IMR-90 (cell line): ENCODE results near the gene ARFGEF3. TPM values are rescaled to one million over a fixed set of nuclear protein-coding genes. Genes with fewer than 3 reads are reported as not detected.

Experiments used
- ATAC-seq: fragments of 200-7000 bp; cut with Tn5 transposase; 2 replicates; pipeline ENCODE4 v1.9.1; 2020; ENCODE audit warnings: low read depth, mild to moderate bottlenecking, moderate library complexity
- BruUV-seq: library from RNA; stranded (reverse); fragments of 400-500 nt; replicated peaks from 2 replicates; lab custom pipeline; 2021; lab: Mats Ljungman, UMichigan
- CTCF ChIA-PET: fragments of 300-600 bp; formaldehyde crosslinking; extraction: SDS; loops from one replicate; lab custom pipeline; 2021; ENCODE audit warnings: antibody characterized with exemption; lab: Yijun Ruan, JAX
- POLR2A ChIA-PET: fragments of 300-600 bp; sonication (Branson Sonifier 250); formaldehyde crosslinking; loops from one replicate; lab custom pipeline; 2022; ENCODE audit warnings: antibody characterized with exemption; ENCODE audit not compliant: unreplicated experiment; lab: Charles Lee
- DNase-seq: peaks from one replicate; pipeline ENCODE4 v3.0.0; 2013
- H2AFZ ChIP-seq: replicated peaks from 2 replicates; pipeline ENCODE3; 2013; ENCODE audit warnings: low read length, mild to moderate bottlenecking; ENCODE audit not compliant: poor library complexity
- H2AK5ac ChIP-seq: 2 replicates; pipeline ENCODE4 v1.6.1; 2013; ENCODE audit warnings: low read depth, low read length, inconsistent platforms
- H2AK9ac ChIP-seq: replicated peaks from 2 replicates; pipeline ENCODE3; 2013; ENCODE audit warnings: mild to moderate bottlenecking, low read depth, low read length, moderate library complexity; ENCODE audit not compliant: poor library complexity
- H2BK120ac ChIP-seq: 2 replicates; pipeline ENCODE4 v1.6.1; 2013; ENCODE audit warnings: low read depth, low read length, inconsistent platforms
- H2BK15ac ChIP-seq: 3 replicates; pipeline ENCODE4 v1.6.1; 2013; ENCODE audit warnings: low read depth, low read length, inconsistent platforms
- H2BK20ac ChIP-seq: 2 replicates; pipeline ENCODE4 v1.6.1; 2013; ENCODE audit warnings: low read depth, mild to moderate bottlenecking, inconsistent platforms, low read length, moderate library complexity
- H2BK5ac ChIP-seq: 2 replicates; pipeline ENCODE4 v1.6.1; 2013; ENCODE audit warnings: mild to moderate bottlenecking, low read depth, low read length, inconsistent platforms; ENCODE audit not compliant: poor library complexity, severe bottlenecking
- H3K14ac ChIP-seq: replicated peaks from 2 replicates; pipeline ENCODE4 v1.6.1; 2013; ENCODE audit warnings: low read depth, low read length, inconsistent platforms
- H3K18ac ChIP-seq: 2 replicates; pipeline ENCODE4 v1.6.1; 2013; ENCODE audit warnings: low read depth, low read length, control low read depth
- H3K23ac ChIP-seq: 2 replicates; pipeline ENCODE4 v1.6.1; 2013; ENCODE audit warnings: low read depth, low read length, inconsistent platforms
- H3K27ac ChIP-seq: 2 replicates; pipeline ENCODE4 v1.5.1; 2013; ENCODE audit warnings: mild to moderate bottlenecking, control low read depth, low read length; ENCODE audit not compliant: insufficient read depth
- H3K27me3 ChIP-seq: 2 replicates; pipeline ENCODE4 v1.6.1; 2013; ENCODE audit warnings: low read length; ENCODE audit not compliant: control insufficient read depth, insufficient read depth
- H3K36me3 ChIP-seq: 2 replicates; pipeline ENCODE4 v1.6.1; 2013; ENCODE audit warnings: low read length, mixed read lengths; ENCODE audit not compliant: control insufficient read depth, insufficient read depth
- H3K4ac ChIP-seq: 2 replicates; pipeline ENCODE4 v1.6.1; 2013; ENCODE audit warnings: low read depth, low read length, inconsistent platforms
- H3K4me1 ChIP-seq: 2 replicates; pipeline ENCODE4 v1.6.1; 2013; ENCODE audit warnings: low read length, mixed read lengths; ENCODE audit not compliant: control insufficient read depth, insufficient read depth
- H3K4me2 ChIP-seq: 2 replicates; pipeline ENCODE4 v1.6.1; 2013; ENCODE audit warnings: low read depth, mild to moderate bottlenecking, control low read depth, low read length, moderate library complexity
- H3K4me3 ChIP-seq: 2 replicates; pipeline ENCODE4 v1.5.1; 2013; ENCODE audit warnings: low read depth, mild to moderate bottlenecking, control low read depth, low read length, moderate library complexity; ENCODE audit not compliant: insufficient read depth
- H3K56ac ChIP-seq: 2 replicates; pipeline ENCODE4 v1.6.1; 2013; ENCODE audit warnings: low read length, inconsistent platforms; ENCODE audit not compliant: insufficient read depth; ENCODE audit errors: extremely low read depth
- H3K79me1 ChIP-seq, 2 experiments: 2 replicates each; pipeline ENCODE4 v1.6.1; 2013; ENCODE audit warnings: low read length in 2 of 2, inconsistent platforms in 1 of 2, low read depth in 1 of 2
- H3K9ac ChIP-seq: 2 replicates; pipeline ENCODE4 v1.6.1; 2013; ENCODE audit warnings: low read depth, low read length, control low read depth
- H3K9me1 ChIP-seq: 2 replicates; pipeline ENCODE4 v1.6.1; 2013; ENCODE audit warnings: low read length, inconsistent platforms; ENCODE audit not compliant: insufficient read depth
- H3K9me3 ChIP-seq: 2 replicates; pipeline ENCODE4 v1.6.1; 2013; ENCODE audit warnings: low read length; ENCODE audit not compliant: control insufficient read depth, insufficient read depth
- H4K20me1 ChIP-seq: 2 replicates; pipeline ENCODE4 v1.6.1; 2013; ENCODE audit warnings: low read length, inconsistent platforms; ENCODE audit not compliant: insufficient read depth
- H4K5ac ChIP-seq: 2 replicates; pipeline ENCODE4 v1.6.1; 2013; ENCODE audit warnings: mild to moderate bottlenecking, low read depth, low read length, control low read depth
- H4K8ac ChIP-seq, 2 experiments: 2 replicates each; pipeline ENCODE4 v1.6.1; 2013; ENCODE audit warnings: low read depth in 2 of 2, low read length in 2 of 2, control low read depth in 1 of 2, inconsistent platforms in 1 of 2
- H4K91ac ChIP-seq: 2 replicates; pipeline ENCODE4 v1.6.1; 2013; ENCODE audit warnings: low read depth, low read length, inconsistent platforms; ENCODE audit not compliant: insufficient read depth
- BHLHE40 ChIP-seq: fragments of 150-350 bp; IDR thresholded peaks from 2 replicates; pipeline ENCODE4 v1.6.1; 2016; ENCODE audit warnings: mild to moderate bottlenecking, low read depth, low read length
- CEBPB ChIP-seq: IDR thresholded peaks from 2 replicates; pipeline ENCODE4 v1.6.1; 2012; ENCODE audit warnings: low read depth, low read length, improper control_type of control experiment
- CHD1 ChIP-seq: IDR thresholded peaks from 2 replicates; pipeline ENCODE4 v1.6.1; 2012; ENCODE audit warnings: low read depth, low read length, improper control_type of control experiment
- FOS ChIP-seq: fragments of 150-350 bp; IDR thresholded peaks from 2 replicates; pipeline ENCODE4 v1.6.1; 2016; ENCODE audit warnings: low read depth, low read length
- MAFK ChIP-seq: IDR thresholded peaks from 2 replicates; pipeline ENCODE4 v1.6.1; 2012; ENCODE audit warnings: low read depth, low read length, improper control_type of control experiment
- MAZ ChIP-seq: IDR thresholded peaks from 2 replicates; pipeline ENCODE4 v1.6.1; 2012; ENCODE audit warnings: low read depth, mild to moderate bottlenecking, low read length, improper control_type of control experiment, moderate library complexity, borderline replicate concordance
- MXI1 ChIP-seq: IDR thresholded peaks from 2 replicates; pipeline ENCODE4 v1.6.1; 2012; ENCODE audit warnings: low read depth, mild to moderate bottlenecking, low read length, moderate library complexity, borderline replicate concordance
- NFE2L2 ChIP-seq: fragments of 150-350 bp; IDR thresholded peaks from 2 replicates; pipeline ENCODE4 v1.6.1; 2016; ENCODE audit warnings: low read depth, mild to moderate bottlenecking, low read length
- POLR2A ChIP-seq: IDR thresholded peaks from 2 replicates; pipeline ENCODE4 v1.6.1; 2012; ENCODE audit warnings: mild to moderate bottlenecking, low read depth, low read length
- RAD21 ChIP-seq: IDR thresholded peaks from 2 replicates; pipeline ENCODE4 v1.6.1; 2012; ENCODE audit warnings: low read length, improper control_type of control experiment
- RCOR1 ChIP-seq: IDR thresholded peaks from 2 replicates; pipeline ENCODE4 v1.6.1; 2012; ENCODE audit warnings: mild to moderate bottlenecking, low read length, improper control_type of control experiment; ENCODE audit not compliant: insufficient replicate concordance
- RFX5 ChIP-seq: IDR thresholded peaks from 2 replicates; pipeline ENCODE4 v1.8.0; 2012; ENCODE audit warnings: low read depth, mild to moderate bottlenecking, low read length, moderate library complexity
- SMC3 ChIP-seq: fragments of 150-350 bp; IDR thresholded peaks from 2 replicates; pipeline ENCODE4 v1.6.1; 2016; ENCODE audit warnings: low read depth, mild to moderate bottlenecking, antibody characterized with exemption, low read length, moderate library complexity
- WGBS, 2 experiments: methylation state at CpG; one replicate each; pipeline versions ENCODE4 v1.1.5 to v1.1.7; 2013; ENCODE audit warnings: missing lambda C conversion rate in 2 of 2; ENCODE audit not compliant: insufficient read length in 1 of 2; ENCODE audit errors: extremely low coverage in 2 of 2; 5-methylcytosine and 5-hydroxymethylcytosine counted together
- dilution Hi-C: fragments of 300-500 bp; cut with HindIII; formaldehyde crosslinking; loops from one replicate; pipeline ENCODE4 v1.14.3; 2018; ENCODE audit warnings: low sequenced_read_pairs; ENCODE audit not compliant: unreplicated experiment
- in situ Hi-C: fragments of 300-500 bp; cut with MboI; formaldehyde crosslinking; loops from 3 replicates; pipeline ENCODE4 v1.14.3; 2019; ENCODE audit warnings: low sequenced_read_pairs, inconsistent platforms, mixed read lengths
- intact Hi-C: fragments of 100-400 bp; cut with micrococcal nuclease; formaldehyde crosslinking; loops from 2 replicates; pipeline ENCODE4 v1.10.0; 2022
- polyA plus RNA-seq, 3 experiments: library from polyadenylated mRNA; depleted of rRNA; stranded (reverse); fragments of >200 nt; gene quantifications; 2 replicates each; pipeline ENCODE4 v1.2.3, GENCODE V29; 2012; ENCODE audit warnings: low replicate concordance in 1 of 3
- total RNA-seq: library from RNA; depleted of rRNA; stranded (reverse); fragments of >200 nt; gene quantifications from 2 replicates; pipeline ENCODE4 v1.2.3, GENCODE V29; 2012
- TF ChIP-seq, protein P1 (sequence below): fragments of 150-350 bp; IDR thresholded peaks from 2 replicates; pipeline ENCODE4 v1.6.1; 2017; ENCODE audit warnings: mild to moderate bottlenecking, antibody characterized with exemption, low read length, low read depth
- TF ChIP-seq, protein P2 (sequence below): fragments of 150-350 bp; IDR thresholded peaks from 2 replicates; pipeline ENCODE4 v1.6.1; 2016; ENCODE audit warnings: low read depth, mild to moderate bottlenecking, low read length, moderate library complexity, borderline replicate concordance
- TF ChIP-seq, protein P3 (sequence below): conservative IDR thresholded peaks from 2 replicates; pipeline ENCODE4 v1.5.1; 2012; ENCODE audit warnings: mild to moderate bottlenecking, low read depth, low read length, improper control_type of control experiment

Gene ARFGEF3
- total and polyA plus RNA-seq, 2 of the 4 experiments (the other 2 are of a cell fraction) = under 0.01 to 0.02 TPM

DNA sequence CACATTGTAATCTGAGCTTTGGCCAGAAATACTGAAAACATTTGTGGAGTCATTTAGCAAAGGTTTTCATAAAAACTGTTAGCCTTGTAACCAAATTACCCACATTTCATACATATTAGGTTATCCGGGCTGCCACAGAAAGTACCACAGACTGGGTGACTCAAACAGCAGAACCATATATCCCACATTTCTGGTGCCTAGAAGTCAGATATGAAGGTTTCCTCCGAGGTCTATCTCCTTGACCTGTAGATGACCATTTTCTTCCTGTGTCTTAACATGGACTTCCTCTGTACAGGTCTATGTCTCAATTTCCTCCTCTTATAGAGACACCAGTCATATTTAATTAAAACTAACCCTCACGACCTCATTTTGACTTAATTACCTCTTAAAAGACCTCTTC is 166.5 kb downstream of the ARFGEF3 start:
- dilution Hi-C loops (no loop called here), in situ Hi-C loops (no loop called here), intact Hi-C loops (no loop called here)
- no peak overlapping the region for H3K9ac ChIP-seq
- no peaks in the 10 kb centered on the region for H3K9me3 ChIP-seq
- H3K4me2 ChIP-seq = no peak overlapping the region
- H3K4me3 ChIP-seq = no peak overlapping the region
- no peak overlapping the region for H2BK120ac ChIP-seq
- no peak overlapping the region for H2AK5ac ChIP-seq
- TF ChIP-seq MAZ = no peak
- TF ChIP-seq, protein P1, sequence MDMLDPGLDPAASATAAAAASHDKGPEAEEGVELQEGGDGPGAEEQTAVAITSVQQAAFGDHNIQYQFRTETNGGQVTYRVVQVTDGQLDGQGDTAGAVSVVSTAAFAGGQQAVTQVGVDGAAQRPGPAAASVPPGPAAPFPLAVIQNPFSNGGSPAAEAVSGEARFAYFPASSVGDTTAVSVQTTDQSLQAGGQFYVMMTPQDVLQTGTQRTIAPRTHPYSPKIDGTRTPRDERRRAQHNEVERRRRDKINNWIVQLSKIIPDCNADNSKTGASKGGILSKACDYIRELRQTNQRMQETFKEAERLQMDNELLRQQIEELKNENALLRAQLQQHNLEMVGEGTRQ = no peak
- TF ChIP-seq RCOR1 = no peak
- no peak for TF ChIP-seq SMC3
- no peak for TF ChIP-seq RAD21
- no peak for TF ChIP-seq NFE2L2
- no peak for TF ChIP-seq RFX5
- no peak for TF ChIP-seq MXI1
- TF ChIP-seq BHLHE40 = no peak
- TF ChIP-seq FOS = no peak
- TF ChIP-seq, protein P2, sequence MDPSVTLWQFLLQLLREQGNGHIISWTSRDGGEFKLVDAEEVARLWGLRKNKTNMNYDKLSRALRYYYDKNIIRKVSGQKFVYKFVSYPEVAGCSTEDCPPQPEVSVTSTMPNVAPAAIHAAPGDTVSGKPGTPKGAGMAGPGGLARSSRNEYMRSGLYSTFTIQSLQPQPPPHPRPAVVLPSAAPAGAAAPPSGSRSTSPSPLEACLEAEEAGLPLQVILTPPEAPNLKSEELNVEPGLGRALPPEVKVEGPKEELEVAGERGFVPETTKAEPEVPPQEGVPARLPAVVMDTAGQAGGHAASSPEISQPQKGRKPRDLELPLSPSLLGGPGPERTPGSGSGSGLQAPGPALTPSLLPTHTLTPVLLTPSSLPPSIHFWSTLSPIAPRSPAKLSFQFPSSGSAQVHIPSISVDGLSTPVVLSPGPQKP = no peak
- no peak for TF ChIP-seq CEBPB
- no peak for TF ChIP-seq CHD1
- TF ChIP-seq, protein P3, sequence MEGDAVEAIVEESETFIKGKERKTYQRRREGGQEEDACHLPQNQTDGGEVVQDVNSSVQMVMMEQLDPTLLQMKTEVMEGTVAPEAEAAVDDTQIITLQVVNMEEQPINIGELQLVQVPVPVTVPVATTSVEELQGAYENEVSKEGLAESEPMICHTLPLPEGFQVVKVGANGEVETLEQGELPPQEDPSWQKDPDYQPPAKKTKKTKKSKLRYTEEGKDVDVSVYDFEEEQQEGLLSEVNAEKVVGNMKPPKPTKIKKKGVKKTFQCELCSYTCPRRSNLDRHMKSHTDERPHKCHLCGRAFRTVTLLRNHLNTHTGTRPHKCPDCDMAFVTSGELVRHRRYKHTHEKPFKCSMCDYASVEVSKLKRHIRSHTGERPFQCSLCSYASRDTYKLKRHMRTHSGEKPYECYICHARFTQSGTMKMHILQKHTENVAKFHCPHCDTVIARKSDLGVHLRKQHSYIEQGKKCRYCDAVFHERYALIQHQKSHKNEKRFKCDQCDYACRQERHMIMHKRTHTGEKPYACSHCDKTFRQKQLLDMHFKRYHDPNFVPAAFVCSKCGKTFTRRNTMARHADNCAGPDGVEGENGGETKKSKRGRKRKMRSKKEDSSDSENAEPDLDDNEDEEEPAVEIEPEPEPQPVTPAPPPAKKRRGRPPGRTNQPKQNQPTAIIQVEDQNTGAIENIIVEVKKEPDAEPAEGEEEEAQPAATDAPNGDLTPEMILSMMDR = no peak
- TF ChIP-seq POLR2A = no peak
- no peak for TF ChIP-seq MAFK
- no peaks in the 10 kb centered on the region for H4K20me1 ChIP-seq
- no peak overlapping the region for H3K18ac ChIP-seq
- no peak overlapping the region for H2BK15ac ChIP-seq
- no peak overlapping the region for H3K27ac ChIP-seq
- H3K36me3 ChIP-seq = no peaks in the 10 kb centered on the region
- H2AK9ac ChIP-seq = no peak overlapping the region
- H4K91ac ChIP-seq = no peak overlapping the region
- 14% methylated on average over 2 of the region's 3 CpGs; no CpG with 5 or more reads in 1 of the 2 experiments for WGBS, 2 experiments
- peaks cover 6% of the 10 kb centered on the region for H3K27me3 ChIP-seq
- no peak overlapping the region for H4K8ac ChIP-seq
- H3K79me1 ChIP-seq = no peaks in the 10 kb centered on the region
- DNase-seq (no peak), ATAC-seq (no peak)
- H4K5ac ChIP-seq = no peak overlapping the region
- no peak overlapping the region for H3K4ac ChIP-seq
- no peak overlapping the region for H3K23ac ChIP-seq
- H2AFZ ChIP-seq = no peak overlapping the region
- no peak overlapping the region for H2BK20ac ChIP-seq
- no peak overlapping the region for H2BK5ac ChIP-seq
- H3K9me1 ChIP-seq = no peaks in the 10 kb centered on the region
- no peak overlapping the region for H3K56ac ChIP-seq
- no peaks in the 10 kb centered on the region for H3K4me1 ChIP-seq
- POLR2A ChIA-PET = no interaction called here
- BruUV-seq = no TSS peak
- no peak overlapping the region for H3K14ac ChIP-seq
- CTCF ChIA-PET = no interaction called here
